ENCODE results near the gene EIF3B.
A peak's percentile ranks its signal among the peaks of the same experiment; 100 is the strongest.

DNA sequence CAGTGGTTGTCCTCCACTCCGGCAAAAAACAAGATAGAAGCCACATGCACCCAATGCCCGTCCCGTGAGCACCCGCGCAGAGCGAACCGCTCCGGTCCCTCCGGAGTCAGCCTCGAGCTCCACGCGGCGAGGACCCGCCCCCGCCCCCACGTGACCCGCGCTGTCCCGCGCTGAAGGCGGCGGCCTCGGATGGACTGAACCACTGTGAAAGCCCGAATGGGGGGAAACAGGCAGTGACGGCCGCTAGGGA, 766 bp upstream of the EIF3B start:
- TF ChIP-seq, protein P1, sequence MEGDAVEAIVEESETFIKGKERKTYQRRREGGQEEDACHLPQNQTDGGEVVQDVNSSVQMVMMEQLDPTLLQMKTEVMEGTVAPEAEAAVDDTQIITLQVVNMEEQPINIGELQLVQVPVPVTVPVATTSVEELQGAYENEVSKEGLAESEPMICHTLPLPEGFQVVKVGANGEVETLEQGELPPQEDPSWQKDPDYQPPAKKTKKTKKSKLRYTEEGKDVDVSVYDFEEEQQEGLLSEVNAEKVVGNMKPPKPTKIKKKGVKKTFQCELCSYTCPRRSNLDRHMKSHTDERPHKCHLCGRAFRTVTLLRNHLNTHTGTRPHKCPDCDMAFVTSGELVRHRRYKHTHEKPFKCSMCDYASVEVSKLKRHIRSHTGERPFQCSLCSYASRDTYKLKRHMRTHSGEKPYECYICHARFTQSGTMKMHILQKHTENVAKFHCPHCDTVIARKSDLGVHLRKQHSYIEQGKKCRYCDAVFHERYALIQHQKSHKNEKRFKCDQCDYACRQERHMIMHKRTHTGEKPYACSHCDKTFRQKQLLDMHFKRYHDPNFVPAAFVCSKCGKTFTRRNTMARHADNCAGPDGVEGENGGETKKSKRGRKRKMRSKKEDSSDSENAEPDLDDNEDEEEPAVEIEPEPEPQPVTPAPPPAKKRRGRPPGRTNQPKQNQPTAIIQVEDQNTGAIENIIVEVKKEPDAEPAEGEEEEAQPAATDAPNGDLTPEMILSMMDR (conservative IDR thresholded peaks at IDR 0.05; ENCODE audit: low read depth, low read length) = no peak
- TF ChIP-seq RAD21 (IDR thresholded peaks at IDR 0.05; ENCODE audit: low read length) = no peak
- TF ChIP-seq BHLHE40 (IDR thresholded peaks at IDR 0.05; ENCODE audit: low read depth, low read length) = peak; percentile 93; the same call in 1 of the 2 replicates
- no peak for TF ChIP-seq POLR2A (IDR thresholded peaks at IDR 0.05; ENCODE audit: low read depth, low read length)
- TF ChIP-seq MAFK (IDR thresholded peaks at IDR 0.05; ENCODE audit: low read depth, low read length) = no peak
- TF ChIP-seq SMC3 (IDR thresholded peaks at IDR 0.05; ENCODE audit: low read depth, low read length) = no peak
- TF ChIP-seq, protein P2, sequence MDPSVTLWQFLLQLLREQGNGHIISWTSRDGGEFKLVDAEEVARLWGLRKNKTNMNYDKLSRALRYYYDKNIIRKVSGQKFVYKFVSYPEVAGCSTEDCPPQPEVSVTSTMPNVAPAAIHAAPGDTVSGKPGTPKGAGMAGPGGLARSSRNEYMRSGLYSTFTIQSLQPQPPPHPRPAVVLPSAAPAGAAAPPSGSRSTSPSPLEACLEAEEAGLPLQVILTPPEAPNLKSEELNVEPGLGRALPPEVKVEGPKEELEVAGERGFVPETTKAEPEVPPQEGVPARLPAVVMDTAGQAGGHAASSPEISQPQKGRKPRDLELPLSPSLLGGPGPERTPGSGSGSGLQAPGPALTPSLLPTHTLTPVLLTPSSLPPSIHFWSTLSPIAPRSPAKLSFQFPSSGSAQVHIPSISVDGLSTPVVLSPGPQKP (IDR thresholded peaks at IDR 0.05; ENCODE audit: borderline replicate concordance, low read depth, low read length) = no peak
- no peak for TF ChIP-seq CEBPB (IDR thresholded peaks at IDR 0.05; ENCODE audit: low read depth, low read length)
